ENCODE data around the gene ROM1.
A peak's percentile ranks its signal among the peaks of the same experiment; 100 is the strongest.

ROM1 gene

DNA sequence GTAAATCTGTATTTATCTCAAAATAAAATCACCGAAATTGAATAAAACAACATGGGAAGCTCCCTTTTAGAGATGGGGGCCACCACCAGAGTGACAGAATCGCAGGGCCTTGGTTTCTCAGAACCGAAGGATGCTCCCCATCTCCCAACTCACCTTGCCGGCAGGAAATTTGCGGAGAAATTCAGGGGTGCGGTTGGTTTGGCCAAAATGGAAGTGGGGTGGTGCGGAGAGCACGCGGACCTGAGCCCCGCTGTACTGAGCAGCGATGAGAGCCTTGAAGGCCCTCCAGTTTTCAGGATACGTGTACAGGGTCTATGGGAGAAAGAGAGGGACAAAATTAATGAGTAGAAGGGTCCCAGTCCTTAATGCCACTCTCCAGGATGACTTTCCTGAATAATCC, 40.6 kb upstream of the ROM1 start:
- no peak for DNase-seq (ENCODE audit: low read depth)
- TF ChIP-seq, protein P1, sequence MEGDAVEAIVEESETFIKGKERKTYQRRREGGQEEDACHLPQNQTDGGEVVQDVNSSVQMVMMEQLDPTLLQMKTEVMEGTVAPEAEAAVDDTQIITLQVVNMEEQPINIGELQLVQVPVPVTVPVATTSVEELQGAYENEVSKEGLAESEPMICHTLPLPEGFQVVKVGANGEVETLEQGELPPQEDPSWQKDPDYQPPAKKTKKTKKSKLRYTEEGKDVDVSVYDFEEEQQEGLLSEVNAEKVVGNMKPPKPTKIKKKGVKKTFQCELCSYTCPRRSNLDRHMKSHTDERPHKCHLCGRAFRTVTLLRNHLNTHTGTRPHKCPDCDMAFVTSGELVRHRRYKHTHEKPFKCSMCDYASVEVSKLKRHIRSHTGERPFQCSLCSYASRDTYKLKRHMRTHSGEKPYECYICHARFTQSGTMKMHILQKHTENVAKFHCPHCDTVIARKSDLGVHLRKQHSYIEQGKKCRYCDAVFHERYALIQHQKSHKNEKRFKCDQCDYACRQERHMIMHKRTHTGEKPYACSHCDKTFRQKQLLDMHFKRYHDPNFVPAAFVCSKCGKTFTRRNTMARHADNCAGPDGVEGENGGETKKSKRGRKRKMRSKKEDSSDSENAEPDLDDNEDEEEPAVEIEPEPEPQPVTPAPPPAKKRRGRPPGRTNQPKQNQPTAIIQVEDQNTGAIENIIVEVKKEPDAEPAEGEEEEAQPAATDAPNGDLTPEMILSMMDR (conservative IDR thresholded peaks at IDR 0.05; ENCODE audit: low read length): no peak
- peak overlapping the region; percentile 98 for H3K4me3 ChIP-seq (ENCODE audit: low read length)

DNA sequence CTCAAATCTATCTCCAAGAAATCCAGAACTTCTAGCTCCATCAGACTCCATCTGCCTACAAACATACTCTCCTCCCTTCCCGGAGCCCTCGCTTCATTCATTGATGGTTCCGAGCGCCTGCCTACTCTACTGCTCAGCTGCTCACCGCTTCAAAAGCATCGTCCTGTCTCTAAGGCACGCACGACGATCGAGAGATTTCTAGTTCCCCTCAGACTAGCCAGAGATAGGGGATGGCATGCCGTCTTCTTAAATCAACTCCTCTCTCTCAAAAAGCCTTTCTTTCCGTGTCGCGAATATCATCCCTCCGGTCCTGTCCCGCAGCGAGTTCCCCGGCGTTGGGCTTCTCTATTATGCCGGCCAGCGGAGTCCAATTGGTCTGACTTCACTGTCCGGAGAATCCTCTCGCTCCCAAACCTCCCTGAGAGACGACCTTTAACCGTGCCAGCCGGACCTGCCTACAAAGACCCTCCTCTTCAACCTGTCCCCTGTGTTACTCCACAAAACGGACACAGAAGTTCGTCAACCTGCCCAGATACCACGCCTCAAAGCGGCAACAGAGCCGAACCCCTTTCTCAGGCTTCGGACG, 40.0 kb upstream of the ROM1 start:
- peak overlapping the region; percentile 98 for H3K4me3 ChIP-seq (ENCODE audit: low read length)
- DNase-seq (ENCODE audit: low read depth): no peak
- TF ChIP-seq, protein P1 (conservative IDR thresholded peaks at IDR 0.05; ENCODE audit: low read length): no peak

DNA sequence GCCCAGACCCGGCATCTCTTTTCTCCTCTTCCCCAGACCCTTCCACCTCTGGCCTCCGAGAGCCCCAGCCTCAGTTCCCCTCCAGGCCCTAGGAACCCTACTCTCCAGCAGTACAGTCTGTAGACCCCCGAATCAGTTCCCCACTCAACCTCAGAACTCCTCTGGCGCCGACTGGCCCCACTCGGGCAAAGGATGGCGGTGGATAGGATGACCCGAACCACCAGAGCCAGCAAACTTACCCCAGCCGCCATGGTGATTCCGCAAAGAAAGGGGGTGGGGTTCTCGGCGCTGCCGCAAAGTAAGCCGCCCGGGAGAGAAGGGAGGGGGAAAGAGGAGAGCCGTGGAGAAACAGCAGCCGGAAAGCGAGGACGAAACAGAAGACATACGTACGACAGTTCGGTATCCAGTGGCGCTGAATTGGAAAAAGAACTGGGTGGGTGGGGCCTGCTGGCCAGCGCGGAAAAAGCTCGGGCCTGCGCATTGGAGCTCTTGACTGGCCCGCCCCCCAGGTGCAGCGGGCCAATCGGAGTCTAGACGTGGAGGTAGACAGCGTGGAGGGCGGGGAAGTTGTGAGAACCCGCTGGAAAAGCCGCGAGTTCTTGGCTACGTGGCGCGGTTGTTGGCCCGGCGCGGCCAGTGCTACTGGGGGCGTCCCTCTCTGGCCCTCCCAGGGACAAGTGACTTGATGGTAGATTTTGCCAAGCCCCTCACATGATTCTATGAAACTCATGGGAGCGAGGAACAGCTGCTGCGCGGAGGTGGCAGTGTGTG, 39.3 kb upstream of the ROM1 start, which contains the start of gene EEF1G:
EEF1G (minus strand) TSS at position 300 of the 771 bp plus-strand sequence; CDS start at position 251, 49 bp downstream.
- peak; percentile 100 for DNase-seq (ENCODE audit: low read depth)
- TF ChIP-seq, protein P1 (conservative IDR thresholded peaks at IDR 0.05; ENCODE audit: low read length): no peak
- H3K4me3 ChIP-seq (ENCODE audit: low read length): peak within 1 kb of the TSS; percentile 98

DNA sequence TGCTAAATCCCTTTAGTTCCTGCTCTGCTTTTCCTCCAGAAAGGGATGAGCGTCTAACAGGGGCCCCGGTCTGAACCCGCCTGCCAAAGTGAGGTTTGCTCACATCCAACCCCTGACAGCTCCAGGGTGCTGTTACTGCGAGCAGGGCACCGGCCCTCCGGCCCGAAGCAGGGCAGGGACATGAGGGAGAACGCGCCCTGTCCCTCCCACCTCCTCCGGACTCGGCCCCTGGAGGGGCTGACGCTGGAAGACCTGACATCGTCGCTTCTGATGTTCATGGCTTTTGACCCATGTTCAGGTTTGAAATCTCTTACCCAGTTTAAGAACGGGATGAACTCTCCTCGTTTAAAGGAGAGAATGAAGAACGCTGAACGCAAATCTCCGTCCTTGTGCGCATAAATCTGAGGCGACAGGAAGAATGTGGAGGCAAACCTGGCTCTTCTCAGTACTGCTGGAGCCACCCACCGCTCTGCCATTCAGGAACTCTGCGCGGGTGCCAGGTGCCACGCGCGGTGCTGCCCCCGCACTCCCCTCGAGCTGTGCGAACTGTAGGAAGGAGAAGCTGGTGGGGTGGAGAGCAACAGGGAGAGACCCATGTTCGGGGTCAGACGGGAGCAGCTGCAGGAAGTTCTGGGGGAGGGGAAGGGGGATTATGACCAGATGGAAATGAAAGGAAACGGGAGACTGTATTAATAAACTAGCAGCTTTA, 38.5 kb upstream of the ROM1 start:
- TF ChIP-seq, protein P1 (conservative IDR thresholded peaks at IDR 0.05; ENCODE audit: low read length): no peak
- peak overlapping the region; percentile 90 for H3K4me3 ChIP-seq (ENCODE audit: low read length)
- no peak for DNase-seq (ENCODE audit: low read depth)

DNA sequence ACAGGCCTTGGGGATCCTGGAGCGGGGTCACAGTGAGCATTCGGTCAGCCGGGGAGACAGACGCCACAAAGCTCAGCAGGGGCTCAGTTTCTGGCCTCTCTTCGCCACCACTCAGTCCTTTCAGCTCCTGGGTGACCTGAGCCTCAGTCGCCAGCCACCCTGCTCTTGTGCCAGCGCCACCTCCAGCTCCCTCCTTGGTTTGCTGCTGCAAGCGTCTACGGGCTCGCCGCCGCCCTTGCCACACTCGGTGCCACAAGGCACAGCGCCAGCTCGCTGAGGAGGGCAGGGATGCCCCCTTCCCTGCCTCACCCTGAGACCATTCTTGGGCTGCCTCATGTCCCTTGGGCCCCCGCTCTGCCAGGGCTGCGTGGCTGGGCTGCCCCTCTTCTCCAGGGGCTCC, 37.9 kb upstream of the ROM1 start:
- TF ChIP-seq, protein P1 (conservative IDR thresholded peaks at IDR 0.05; ENCODE audit: low read length): no peak
- no peak for DNase-seq (ENCODE audit: low read depth)
- H3K4me3 ChIP-seq (ENCODE audit: low read length): peak overlapping the region; percentile 90

DNA sequence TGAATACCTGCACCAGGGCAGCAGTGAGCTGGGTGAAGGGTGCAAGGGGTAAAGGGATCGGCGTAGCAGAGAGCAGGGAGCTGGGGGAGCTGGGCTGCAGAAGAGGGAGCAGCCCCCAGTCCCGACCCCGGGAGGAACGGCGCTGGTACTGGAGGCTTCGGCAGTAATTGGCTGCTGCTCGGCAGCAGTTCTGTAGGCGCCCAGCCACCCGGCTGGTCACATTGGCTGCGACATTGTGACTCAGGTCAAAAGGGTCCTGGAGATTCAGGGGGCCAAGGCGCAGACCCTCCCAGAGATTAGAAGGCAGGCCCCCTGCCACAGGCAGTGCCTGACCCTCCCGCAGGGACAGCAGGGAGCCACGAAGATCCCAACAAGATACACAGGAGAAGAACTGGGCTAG, 37.2 kb upstream of the ROM1 start:
- H3K4me3 ChIP-seq (ENCODE audit: low read length): peak overlapping the region; percentile 90
- TF ChIP-seq, protein P1 (conservative IDR thresholded peaks at IDR 0.05; ENCODE audit: low read length): no peak
- DNase-seq (ENCODE audit: low read depth): no peak
